Gastroesophageal sphincter (tissue), 3 donors: ENCODE results near the gene ZBTB16.

Experiments
- EP300 ChIP-seq: sonication (generic); formaldehyde crosslinking; IDR thresholded peaks from one replicate; pipeline ENCODE4 v1.6.1; 2017; ENCODE audit warnings: antibody characterized with exemption, mild to moderate bottlenecking
- POLR2A ChIP-seq, 2 donors: fragments of 450-650 bp; IDR thresholded peaks; one replicate each; pipeline ENCODE4 v1.6.1; 2017; ENCODE audit warnings: antibody characterized with exemption in 2 of 2, mild to moderate bottlenecking in 2 of 2, moderate library complexity in 1 of 2
- POLR2AphosphoS5 ChIP-seq: sonication (generic); formaldehyde crosslinking; IDR thresholded peaks from one replicate; pipeline ENCODE4 v1.6.1; 2017; ENCODE audit warnings: antibody characterized with exemption
- TF ChIP-seq, protein P1 (sequence below), 4 experiments: fragments of 200-600 bp in 2 of 4; fragments of 450-650 bp in 2 of 4; sonication (generic) in 1 of 4; IDR thresholded peaks; one replicate each; pipeline ENCODE4 v1.5.1; 2017 to 2019; ENCODE audit warnings: antibody characterized with exemption in 4 of 4, mild to moderate bottlenecking in 2 of 4, moderate library complexity in 2 of 4

DNA sequence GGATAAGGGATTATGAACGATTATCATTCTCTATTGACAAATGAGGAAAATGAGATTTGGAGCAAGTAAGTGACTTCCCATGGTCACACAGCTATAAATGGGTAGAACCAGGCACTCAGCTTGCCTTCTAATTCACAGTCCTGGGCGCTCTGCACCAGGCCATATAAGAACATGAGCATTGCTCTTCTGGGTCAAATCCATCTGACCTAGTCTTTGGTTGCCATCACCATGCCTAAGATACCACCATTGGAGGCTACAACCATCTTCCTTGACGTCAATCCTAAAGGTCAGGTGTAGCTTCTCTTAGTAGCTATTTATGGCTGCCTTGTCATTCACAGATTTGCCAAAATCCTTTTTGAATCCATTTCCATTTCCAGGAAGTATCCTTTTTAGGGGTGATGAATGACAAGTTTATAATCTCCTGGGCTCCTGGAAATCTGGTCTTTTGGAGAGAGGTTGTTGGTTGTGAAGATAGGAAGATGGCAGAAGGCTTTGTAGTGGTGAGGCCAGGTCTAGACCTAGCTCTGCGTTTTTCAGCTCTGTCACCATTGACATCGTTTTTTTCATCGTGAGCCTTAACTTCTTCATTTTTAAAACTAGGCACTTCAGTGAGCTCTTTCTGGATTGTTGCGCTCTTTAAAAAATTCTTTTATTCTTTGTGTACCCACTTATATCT lies 11.1 kb downstream of the ZBTB16 start:
- TF ChIP-seq POLR2AphosphoS5 (peak; percentile 23), POLR2A (IDR thresholded peaks at IDR 0.05) (no peak), EP300 (no peak)
- TF ChIP-seq, protein P1, sequence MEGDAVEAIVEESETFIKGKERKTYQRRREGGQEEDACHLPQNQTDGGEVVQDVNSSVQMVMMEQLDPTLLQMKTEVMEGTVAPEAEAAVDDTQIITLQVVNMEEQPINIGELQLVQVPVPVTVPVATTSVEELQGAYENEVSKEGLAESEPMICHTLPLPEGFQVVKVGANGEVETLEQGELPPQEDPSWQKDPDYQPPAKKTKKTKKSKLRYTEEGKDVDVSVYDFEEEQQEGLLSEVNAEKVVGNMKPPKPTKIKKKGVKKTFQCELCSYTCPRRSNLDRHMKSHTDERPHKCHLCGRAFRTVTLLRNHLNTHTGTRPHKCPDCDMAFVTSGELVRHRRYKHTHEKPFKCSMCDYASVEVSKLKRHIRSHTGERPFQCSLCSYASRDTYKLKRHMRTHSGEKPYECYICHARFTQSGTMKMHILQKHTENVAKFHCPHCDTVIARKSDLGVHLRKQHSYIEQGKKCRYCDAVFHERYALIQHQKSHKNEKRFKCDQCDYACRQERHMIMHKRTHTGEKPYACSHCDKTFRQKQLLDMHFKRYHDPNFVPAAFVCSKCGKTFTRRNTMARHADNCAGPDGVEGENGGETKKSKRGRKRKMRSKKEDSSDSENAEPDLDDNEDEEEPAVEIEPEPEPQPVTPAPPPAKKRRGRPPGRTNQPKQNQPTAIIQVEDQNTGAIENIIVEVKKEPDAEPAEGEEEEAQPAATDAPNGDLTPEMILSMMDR (IDR thresholded peaks at IDR 0.05) = no peak
